Medulla oblongata (tissue), 1 donor: Measurements from ENCODE around the gene HOXC4.
"Not testable (repeated sequence)": the region's sequence is repeated elsewhere in the genome, so short reads cannot be mapped to it uniquely, and the experiment has no call there.

Experiments used
- DNase-seq: peaks from one replicate; pipeline ENCODE4 v3.0.0-alpha.2; 2015; ENCODE audit errors: extremely low spot score

Gene HOXC4

DNA sequence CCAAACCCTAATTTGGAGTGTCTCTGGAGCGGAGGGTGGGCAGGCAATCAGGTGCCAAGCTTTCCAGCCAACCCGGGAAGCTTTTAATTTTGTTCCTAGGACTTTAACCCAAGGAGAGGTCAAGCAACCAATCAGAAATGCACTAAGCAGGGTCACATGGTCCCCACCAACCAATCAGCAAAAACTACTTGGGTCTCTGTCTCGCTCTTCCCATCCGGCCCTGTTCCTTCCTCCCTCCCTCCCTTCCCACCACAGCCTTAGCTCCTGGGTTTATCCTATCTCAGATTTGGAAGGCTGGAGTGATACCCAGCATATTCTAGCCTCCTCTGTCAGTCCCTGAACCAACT, 13.5 kb upstream of the HOXC4 start:
- no peak for DNase-seq

DNA sequence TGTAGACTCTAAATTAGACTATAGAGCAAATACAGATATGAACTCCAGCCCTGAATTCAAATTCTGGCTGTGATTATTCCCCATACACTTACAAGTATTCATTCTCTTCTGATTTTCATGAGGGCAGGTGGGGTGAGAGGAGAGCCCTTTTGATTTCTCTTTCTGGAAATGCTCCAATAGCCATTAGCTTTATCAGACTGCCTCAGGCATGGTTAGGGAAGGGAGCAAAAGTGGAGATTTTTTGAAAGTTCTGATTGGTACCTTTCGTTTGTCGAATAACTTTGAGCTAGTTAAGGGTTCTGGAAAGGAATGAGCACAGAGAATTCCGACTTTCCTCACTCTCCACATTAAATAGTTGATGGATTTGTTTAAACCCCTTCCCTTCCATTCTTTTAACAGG, 13.0 kb upstream of the HOXC4 start:
- no peak for DNase-seq

DNA sequence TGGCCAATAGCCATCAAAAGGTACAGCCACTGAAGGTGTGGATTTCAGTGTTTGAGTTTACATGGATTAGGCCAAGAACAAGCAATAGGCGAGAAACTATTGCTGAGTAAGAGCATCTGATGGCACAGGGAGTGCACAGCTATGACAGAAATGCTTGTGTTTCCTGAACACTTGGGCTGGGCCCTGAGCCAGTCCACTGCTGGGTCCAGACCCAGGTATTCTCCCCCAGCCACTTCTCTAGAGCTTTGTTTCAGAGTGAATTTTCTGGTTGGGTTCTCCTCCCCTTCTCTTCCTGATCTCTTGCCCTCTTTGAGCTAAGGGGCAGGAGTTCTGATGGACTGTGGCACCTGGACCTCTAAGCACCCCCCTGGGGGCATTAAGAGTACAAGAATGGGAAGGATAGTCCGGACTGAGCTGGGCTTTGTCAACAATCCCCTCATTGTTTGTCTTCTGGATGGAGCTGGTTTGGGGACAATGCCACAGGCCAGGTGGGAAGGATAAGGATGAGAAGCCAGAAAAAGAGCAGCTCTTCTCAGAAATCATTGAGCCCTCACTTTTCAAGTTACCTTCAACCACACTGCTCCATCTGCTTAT, 12.4 kb upstream of the HOXC4 start:
- no peak for DNase-seq

DNA sequence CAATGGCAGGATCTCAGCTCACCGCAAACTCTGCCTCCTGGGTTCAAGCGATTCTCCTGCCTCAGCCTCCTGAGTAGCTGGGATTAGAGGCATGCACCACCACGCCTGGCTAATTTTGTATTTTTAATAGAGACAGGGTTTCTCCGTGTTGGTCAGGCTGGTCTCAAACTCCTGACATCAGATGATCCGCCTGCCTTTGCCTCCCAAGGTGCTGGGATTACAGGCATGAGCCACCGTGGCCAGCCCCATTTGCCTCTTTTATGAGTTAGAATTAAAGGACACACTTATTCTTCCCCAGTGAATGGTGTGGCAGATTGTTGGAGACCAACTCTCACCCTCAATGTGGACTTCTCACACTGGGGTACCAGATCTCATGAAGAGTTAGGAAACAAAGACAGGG, 11.6 kb upstream of the HOXC4 start:
- DNase-seq = not testable (repeated sequence)

DNA sequence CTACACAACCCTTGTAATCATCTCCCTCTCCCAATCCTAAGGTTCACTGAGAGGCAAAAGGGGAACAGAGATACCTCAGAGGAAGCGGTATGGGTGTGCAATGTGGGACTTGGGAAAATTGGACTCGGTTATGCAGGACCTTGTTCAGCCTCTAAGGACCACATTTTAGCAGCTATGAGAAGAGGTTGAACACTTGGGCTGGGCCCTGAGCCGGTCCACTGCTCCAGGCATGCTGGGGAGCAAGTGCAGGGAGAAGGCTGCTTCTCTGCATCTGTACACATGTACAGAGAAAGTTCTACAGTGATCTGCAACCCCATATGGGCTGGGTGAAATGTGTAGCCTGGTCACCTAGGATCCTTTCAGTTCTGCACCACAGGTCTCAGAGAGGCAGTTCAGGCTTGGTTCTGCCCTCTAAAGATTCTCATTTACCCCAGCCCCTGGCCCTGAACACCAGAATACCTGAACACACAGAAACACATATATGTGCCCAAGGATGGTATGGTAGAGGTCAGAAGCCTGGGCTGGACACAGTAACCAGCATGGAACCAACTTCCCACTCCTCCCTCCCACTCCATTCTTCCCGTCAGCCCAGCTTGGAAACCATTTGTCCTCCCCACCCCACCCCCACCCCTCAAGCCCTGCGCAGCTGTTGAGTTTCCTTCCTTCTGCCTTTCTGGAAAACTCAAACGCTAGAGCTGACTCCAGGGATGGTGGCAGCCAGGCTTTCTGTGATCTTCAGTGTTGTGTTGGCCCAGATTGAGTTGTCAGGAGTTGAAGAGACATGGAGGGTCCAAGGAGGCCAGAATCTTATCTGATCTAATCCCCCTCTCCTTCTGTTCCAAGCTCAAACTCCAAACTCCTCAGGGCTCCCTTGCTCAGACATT, 10.4 kb upstream of the HOXC4 start:
- no peak for DNase-seq

DNA sequence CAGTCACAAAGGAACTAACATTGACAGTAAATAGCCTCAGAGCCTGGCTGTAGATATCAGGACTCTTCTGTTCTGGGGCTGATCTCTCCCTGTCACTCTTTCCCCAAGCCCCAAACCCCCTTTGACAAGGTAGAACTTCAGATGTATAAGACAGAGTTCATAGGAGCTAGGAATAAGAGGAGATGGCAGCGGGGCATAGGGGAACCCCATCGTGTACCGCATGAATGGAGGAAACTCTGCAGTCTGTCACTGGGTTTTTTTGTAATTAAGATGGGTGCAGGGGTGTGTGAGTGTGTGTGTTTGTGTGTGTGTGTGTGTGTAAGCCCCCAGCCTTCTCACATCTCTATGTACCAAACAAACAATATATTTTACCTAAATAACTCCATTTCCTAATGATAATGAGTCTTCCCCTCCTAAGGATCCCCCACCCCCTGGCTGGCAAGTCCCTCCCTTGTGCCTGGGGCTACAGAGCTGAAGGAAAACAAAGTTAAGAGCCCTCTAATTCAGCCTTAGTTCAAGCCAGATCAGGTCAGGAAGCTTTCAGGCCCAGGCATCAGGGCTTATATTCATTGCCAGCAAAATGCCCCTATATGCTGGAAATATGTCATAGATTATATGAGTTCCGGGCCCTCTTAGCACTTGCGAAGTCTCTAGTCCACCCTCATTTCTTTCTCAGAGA, 9.1 kb upstream of the HOXC4 start:
- no peak for DNase-seq

DNA sequence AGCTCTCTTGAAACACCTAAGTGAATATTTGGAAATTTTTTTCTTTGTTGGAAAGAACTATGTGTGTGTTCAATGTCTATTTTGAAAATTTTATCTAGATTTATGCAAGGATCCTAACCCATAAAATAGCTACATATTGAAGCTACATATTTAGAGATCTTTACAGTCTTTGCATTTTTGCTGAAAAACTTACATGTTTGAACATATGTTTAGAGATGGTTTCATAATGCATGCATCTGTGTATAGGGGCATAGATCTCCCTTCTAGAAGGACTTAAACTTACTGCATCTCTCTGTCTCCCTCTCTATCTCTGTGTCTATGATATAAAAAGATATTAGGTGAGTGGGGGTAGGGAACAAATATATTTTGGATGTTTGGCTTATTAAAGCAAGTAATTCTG, 8.2 kb upstream of the HOXC4 start:
- DNase-seq = no peak

DNA sequence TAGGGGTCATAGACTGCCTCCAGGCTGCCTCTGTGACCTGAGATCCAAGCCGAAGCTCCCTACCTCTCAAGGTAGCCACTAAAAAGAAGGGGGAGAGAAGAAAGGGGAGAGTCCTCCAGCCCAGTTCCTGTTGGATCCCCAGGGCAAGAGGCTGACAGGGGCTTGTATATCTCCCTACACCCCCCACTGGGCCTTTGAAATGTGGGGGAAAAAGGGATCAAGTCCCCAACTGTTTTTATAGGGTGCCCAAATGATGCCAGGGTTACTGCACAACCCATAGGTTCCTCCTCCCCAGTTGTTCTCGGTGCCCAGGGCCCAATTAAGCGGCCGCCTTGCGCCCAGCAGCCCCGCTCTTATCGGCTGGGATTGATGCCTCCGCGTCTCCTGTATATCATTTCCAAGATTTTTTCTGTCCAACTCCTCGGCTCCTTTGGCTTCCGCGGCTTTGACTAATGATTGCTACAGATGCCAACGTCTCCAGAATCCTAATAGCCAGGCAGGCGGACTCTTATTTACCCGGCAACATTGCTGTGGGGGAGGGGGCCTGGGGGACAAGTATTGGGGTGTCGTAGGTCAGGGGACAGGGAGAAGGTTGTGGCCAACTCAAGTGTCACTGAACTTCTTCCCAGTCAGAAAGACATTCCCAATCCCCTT, 7.6 kb upstream of the HOXC4 start:
- DNase-seq = no peak

DNA sequence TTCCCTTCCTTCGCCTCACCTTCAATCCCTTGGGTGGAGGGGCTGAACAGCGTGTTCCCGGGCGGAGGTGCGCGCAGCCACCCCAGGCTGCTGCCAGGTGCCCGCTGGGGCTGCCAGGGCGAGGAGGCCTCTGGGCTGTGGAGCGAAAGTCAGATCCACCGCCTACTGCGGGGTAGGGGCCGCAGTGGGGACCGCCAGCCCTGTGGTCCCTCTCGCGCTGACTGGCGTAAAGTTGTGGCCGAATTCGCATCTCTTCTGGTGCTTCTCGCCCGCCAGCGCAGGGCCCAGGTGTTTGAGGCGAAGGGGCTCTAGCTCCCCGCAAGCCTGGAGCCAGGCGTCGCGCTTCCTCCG, 6.9 kb upstream of the HOXC4 start:
- DNase-seq = no peak

DNA sequence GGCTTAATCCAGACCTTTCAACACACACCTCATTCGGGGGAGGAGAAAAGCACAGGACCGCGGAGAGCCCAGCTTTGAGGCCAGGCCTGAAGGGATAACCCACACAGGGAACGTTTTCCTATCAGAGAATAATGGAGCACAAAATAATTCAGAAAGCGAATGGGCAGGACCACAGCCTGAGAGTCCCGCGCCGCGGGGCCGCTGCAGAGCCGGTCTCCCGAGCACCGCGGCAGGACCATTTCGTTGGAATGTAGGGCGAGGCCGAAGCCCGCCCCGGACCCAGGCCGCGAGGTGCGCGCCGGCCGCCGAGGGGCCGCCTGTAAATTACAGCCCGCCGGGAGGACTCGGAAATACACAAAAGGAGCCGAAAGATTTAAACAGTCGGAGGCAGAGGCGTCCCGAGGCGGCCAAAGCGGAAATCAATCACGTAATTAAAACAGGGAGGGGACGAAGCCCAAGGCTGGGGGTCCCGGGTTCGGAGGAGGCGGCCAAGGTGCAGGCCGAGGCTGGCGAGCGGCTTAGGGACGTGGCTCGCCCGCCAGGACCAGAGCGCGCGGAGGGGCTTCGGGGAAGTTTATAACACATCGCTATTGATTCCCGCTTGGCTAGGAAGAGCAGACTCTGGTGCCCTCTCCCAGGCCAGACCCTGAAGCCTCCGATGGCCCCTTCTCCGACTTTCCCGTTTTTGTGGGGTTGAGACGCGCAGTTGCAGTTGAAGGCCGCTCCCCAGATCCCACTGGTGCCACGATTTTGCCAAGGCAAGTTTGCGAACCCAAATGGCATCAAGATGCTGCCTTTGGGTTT, 6.3 kb upstream of the HOXC4 start:
- DNase-seq = no peak

DNA sequence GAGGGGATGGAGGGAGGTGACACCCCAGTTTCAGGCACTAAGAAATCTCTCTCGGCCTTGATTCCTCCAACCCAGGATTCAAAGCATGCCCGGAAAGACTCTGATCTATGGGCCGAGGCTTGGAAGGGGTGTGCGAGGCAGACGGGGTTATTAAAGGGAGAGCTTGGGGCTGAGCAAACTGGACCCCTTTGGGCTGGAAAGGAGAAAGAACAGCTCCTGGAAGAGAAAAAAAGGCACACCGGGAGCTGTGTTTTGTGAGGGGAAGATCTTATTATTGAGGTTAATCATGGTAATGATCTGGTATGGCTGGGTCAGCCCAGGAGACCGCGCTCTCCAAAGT, 5.7 kb upstream of the HOXC4 start:
- DNase-seq = no peak

DNA sequence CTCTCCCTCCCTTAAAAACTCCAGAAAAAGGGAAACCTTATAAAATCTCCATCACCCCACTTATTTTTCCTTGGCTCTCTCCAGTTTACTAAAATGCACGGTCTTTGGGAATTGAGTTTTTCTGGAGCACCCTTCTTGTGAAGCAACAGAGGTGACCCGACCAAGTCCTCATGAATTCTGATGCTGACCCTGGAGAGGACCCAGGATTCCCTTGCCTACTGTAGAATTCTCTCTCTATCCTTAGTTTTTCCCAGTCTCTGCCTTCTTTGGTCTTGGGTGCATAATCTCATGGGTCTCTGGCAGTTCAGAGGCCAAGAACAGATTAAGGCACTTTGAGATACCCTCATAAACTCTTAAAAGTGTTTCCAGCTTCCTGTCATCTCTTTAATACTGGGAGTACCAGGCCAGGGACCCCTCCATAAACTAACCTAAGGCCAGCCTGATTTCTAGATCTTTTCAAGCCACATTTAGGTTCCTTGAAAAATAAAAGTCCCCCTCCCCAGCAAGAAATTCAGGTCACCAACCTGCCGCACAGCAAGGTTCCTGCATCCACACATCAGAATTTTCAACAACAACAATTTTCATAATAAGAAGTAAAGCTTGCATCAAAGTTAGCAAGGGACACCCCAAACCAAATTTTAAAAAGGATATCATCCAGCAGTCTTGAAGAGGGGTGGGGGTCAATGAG, 5.1 kb upstream of the HOXC4 start:
- no peak for DNase-seq

DNA sequence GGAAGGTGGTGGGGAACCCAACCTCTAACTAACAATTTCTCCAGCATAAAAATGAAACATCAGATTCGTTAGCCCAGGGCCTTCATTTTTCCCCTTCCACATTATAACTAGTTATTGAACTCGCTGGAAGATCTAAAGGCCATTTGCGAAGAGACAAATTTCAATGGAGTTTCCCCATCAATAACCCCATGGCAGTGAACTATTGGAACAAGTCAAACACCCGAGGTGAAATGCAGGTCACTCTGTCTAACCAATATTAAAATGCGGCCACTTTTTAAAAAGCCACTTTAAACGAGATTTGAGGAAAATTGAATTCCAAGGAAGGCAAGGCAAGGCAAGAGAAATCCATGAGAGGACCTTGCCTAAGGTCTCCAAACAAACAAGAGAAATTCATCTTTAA, 4.5 kb upstream of the HOXC4 start:
- no peak for DNase-seq

DNA sequence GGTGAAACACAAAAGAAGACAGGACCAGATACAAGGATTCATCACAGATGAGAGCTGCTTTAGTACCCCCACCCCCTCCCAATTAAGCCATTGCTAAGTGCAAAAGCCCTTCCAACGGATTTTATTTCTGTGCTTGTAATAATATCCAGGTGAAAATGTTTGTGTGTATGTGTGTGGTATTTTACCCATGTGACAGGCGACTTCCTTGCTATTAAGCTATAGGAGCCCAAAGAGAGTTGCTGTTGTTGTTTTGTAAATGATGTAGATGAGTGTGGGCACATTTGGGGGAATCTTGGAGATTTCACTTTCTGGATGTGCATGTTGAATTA, 3.2 kb upstream of the HOXC4 start:
- no peak for DNase-seq

DNA sequence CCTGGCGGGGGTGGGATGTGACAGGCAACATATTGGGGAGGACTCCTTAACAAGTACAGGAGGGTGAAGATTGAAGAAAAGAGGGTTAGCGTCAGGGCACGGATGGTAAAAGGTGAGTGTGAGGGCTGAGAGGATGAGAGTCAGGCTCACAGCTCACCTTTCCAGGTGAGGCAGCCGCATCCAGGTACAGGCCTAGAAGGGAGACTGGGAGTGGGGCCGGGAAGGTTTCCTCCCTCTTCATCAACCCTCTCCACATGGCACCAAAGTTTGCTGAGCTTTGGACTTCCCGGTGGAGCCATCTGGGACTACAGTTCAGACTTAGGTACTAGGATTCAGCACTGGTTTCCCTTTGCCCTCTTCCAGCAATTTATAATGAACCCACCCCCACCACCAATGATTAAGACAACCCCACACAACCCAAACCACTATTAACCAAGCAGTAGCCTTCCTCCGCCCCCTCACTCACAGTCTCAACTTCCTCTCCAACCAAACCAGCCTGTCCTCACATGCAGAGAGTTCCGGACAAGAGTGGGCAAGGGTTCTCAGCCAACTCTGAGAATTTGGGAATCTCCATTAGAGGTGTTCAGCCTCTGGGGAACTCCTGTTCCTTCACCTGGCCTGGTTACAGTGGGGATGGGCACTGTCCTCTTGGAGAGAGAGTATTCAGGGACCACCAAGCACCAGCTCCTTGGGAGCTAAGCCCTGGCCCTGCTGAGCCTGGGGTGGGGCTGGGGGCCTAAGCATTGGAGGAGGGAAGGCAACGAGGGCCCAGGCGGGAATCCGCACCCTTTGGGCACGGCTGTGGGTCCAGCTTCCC, 2.4 kb upstream of the HOXC4 start:
- no peak for DNase-seq

DNA sequence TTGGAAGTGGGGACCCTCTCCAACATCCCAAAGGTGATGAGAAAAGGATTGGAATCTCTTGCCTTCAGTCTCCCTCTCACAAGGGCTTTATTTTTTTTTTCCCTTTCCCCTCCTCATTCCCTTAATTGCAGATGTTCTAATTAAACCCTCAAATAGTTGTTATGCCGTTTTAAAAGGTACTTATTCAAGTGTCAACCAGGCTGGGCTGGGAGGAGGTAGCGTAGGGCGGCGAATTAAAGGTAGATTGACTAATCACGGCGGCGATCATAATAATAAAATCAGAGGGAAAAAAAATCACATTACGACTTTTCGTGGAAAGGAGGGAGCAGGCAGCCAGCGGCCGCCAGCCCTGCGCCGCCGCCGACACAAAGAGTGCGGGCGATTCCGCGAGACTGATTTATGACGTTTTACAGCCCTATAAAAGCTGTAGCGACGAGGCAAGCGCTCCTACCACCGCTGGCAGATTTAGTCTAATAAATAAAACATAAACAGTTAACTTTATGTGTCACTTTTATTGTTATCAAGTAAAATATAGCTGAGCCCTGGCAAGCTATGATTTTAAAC, 1.7 kb upstream of the HOXC4 start:
- DNase-seq = no peak

DNA sequence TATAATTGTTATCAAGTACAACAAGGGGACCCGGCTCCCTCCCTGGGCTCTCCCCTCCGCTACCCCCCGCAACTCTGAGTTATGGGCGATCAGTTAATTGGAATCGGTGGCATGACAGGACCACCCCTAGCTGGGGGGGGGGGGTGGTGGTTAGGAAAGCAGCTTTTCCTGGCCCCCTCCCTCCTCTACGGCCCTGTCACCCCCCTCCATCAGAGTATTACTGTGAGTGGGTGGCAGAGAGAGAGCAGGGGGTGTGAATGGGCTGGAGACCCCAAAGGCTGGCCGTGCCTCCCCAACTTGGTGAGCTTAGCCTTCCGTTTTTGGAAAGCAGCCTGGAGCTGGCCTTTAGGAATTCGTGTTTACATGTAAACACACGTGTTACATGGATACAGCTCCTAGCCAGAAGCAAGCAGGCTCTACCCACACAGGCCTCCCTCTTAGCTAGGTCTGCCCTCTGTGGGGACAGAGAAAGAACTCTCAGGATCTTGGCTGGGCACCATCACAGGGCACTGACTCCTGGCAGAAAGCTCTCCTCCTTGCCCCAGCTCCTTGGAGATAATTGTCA, 1.1 kb upstream of the HOXC4 start:
- no peak for DNase-seq

DNA sequence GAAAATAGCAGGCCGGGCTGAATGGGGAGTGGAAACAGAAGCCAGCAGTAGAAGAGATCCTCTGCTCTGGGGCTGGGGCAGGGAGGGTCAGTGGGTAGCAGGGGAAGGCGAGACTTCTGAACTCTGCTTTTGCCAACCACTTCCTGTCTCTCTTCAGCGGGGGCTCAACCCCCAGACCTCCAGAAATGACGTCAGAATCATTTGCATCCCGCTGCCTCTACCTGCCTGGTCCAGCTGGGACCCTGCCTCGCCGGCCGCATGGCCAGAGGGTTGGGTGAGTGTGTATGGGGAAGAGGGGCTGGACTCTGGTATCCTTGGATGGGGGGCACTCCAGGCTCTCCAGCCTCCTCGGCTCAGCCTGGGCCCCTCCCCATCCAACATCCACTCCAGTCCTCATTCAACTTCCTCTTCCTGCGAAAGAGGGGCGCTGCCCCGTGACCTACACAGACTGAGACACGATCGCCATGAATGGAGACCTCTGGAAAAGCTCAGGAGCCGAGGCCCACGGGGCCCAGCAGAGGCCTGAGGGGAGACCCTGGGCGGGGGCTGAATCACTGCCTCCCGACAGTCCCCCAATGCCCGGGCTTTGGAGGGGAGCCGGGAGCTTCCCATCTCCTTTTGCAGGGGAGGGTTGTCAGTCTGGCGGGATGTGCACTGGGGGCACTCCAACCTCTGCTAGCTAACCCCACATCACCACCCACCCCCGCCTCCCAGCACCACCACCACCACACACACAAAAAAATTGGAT, 458 bp upstream of the HOXC4 start:
- peak; percentile 83 for DNase-seq

DNA sequence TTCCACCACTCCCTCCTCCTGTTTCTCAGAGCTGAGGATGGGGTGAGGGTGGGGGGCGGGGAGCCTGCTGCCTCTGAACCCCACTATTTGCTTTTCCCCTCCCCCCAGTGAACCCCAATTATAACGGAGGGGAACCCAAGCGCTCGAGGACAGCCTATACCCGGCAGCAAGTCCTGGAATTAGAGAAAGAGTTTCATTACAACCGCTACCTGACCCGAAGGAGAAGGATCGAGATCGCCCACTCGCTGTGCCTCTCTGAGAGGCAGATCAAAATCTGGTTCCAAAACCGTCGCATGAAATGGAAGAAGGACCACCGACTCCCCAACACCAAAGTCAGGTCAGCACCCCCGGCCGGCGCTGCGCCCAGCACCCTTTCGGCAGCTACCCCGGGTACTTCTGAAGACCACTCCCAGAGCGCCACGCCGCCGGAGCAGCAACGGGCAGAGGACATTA, 1.1 kb downstream of the HOXC4 start:
- no peak for DNase-seq
